Epithelial cell of proximal tubule (primary cell): ENCODE data around the gene CNTNAP1. TPM values are rescaled to one million over a fixed set of nuclear protein-coding genes. Genes with fewer than 3 reads are reported as not detected.

Source experiments
- DNase-seq: peaks from one replicate; pipeline ENCODE4 v3.0.0-alpha.2; 2011; ENCODE audit warnings: low read depth
- H3K4me3 ChIP-seq: 2 replicates; pipeline ENCODE4 v1.5.1; 2011; ENCODE audit warnings: low read depth, mild to moderate bottlenecking, low read length
- CTCF ChIP-seq: conservative IDR thresholded peaks from 2 replicates; pipeline ENCODE4 v1.5.1; 2012; ENCODE audit warnings: low read depth, mild to moderate bottlenecking, low read length
- total RNA-seq: library from RNA; depleted of rRNA; stranded (reverse); fragments of >200 nt; gene quantifications from 2 replicates; pipeline ENCODE4 v1.2.3, GENCODE V29; 2015

Gene CNTNAP1
- total RNA-seq, 1 donor from 2014 or later = 11.8 TPM

DNA sequence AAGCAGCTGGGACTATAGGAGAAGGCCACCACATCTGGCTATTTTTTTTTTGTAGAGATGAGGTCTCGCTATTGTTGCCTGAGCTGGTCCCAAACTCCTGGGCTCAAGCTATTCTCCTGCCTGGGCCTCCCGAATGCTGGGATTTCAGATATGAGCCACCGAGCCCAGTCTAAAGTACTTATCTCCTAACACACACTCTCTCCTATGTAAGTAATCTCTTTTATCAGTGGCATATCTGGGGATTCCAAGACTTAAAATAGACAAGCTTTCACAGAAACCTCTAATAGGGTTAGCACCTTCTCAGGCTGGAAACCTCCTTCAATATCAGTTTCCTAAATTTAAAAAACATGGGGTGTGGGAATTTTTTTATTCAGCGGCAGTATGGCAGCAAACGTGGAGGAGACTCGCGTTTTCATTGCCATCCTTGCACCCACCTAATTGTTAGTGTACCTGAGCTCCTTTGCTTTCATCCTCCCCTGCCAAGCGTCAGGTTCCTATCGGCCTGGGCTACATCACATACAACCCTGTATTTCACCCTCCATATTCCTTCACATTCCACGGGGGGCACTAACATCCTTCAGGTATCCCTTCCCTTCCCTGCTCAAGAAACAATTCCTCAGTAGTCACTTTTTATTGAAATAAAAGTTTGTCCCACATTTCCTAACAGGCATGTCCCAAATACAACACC lies 61.4 kb downstream of the CNTNAP1 start:
- peak; percentile 25 for TF ChIP-seq CTCF
- no peak for DNase-seq

GRCh38 chr17:42744283-42744805 lies 62.0 kb downstream of the CNTNAP1 start:
- no peak for DNase-seq
- TF ChIP-seq CTCF = peak; percentile 2
- peak overlapping the region; percentile 71 for H3K4me3 ChIP-seq

More for the DNA sequence above, 61.4 kb downstream of the CNTNAP1 start:
- peak overlapping the region; percentile 71 for H3K4me3 ChIP-seq

GRCh38 chr17:42744806-42745617 lies 62.7 kb downstream of the CNTNAP1 start, which contains the start of gene EZH1:
Gene EZH1 (minus strand): TSS chr17:42745040. CDS start chr17:42728941, 16,099 bp downstream.
- DNase-seq = no peak
- no peak for TF ChIP-seq CTCF
- peak within 1 kb of the TSS; percentile 71 for H3K4me3 ChIP-seq

DNA sequence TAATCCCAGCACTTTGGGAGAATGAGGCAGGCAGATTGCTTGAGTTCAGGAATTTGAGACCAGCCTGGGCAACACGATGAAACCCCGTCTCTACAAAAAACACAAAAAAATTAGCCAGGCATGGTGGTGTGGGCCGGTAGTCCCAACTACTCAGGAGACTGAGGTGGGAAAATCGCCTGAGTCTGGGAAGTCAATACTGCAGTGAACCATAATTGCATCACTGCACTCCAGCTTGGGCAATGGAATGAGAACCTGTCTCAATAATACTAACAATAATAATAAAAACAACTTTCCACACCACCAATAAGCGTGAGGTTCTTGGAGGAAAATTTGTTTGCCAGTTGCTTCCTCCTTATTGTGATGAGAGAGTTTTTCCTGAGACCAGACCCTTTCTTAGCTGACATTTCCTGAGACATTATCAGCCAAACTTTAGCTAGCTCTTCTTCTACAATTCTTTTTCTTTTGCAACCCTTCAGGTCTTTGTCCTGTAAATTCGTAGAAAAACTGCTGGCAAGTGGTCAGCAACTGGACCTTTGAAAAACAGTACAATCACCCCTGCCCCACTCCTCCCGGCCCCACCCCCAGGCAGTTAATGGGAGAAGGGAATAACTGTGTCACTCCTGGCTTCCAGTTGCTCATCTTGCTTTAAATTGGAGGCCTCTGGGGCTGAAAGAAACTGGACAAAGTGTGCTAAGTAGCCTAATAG lies 66.0 kb downstream of the CNTNAP1 start:
- DNase-seq = no peak
- no peak overlapping the region for H3K4me3 ChIP-seq
- no peak for TF ChIP-seq CTCF

DNA sequence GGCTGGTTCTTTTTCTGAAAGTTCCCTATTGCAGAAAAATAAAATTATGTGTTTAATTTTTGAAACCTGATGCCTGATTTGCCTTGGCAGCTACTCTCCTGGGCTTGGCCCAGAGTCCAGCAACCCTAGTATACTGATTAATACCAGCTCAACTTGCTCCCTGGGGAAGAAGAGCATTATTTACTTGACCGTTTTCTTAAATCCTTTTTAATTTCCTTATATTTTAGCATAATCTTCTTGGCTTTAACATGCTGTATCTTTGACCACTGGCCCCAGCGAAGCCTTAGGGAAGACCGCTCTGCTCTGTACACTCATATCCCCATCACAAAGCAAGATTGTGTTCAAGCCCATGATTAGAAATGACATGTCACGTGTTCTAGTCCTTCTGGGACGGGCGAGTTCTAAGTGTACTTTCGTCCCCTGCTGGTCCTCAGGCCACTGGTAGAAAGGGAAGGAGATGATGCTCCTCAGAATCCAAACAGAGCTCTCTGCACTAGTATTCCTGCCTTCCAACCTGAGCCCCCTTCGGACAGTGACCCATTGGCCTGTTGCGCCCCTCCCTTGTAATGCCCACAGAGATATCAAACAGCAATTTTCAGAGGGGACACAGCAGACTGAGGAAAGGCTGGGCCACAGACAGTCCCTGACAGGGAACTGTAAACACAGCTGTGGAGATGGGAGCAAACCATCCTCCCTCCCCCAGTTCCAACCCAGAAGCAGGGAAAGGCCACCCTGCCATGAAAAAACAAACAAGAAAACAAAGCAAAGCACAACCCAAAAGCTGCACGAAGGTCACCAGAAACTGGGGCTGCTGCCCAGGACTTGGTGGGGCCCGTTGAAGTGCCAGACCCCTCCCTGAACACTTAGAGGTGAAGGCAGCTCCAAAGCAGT lies 66.8 kb downstream of the CNTNAP1 start:
- no peak for DNase-seq
- TF ChIP-seq CTCF = no peak
- no peak overlapping the region for H3K4me3 ChIP-seq

Other genes with a start within 250 kb of the CNTNAP1 start
- gene ATP6V0A1, start 223.7 kb upstream of the CNTNAP1 start, total RNA-seq = 25.4 and 32.3 TPM in 2 replicates
- gene NAGLU, start 146.3 kb upstream of the CNTNAP1 start, total RNA-seq = 25.2 and 28.8 TPM in 2 replicates
- 0.75 and 0.94 TPM in 2 replicates for gene HSD17B1, start 129.6 kb upstream of the CNTNAP1 start, total RNA-seq
- 49.4 and 58.2 TPM in 2 replicates for gene COASY, start 120.4 kb upstream of the CNTNAP1 start, total RNA-seq
- 15.7 and 47.6 TPM in 2 replicates for gene MLX, start 115.4 kb upstream of the CNTNAP1 start, total RNA-seq
- gene PSMC3IP, start 104.8 kb upstream of the CNTNAP1 start, total RNA-seq = 23.8 and 25.9 TPM in 2 replicates
- 38.0 and 38.2 TPM in 2 replicates for gene RETREG3, start 73.2 kb upstream of the CNTNAP1 start, total RNA-seq
- 96.1 and 142 TPM in 2 replicates for gene TUBG1, start 72.8 kb upstream of the CNTNAP1 start, total RNA-seq
- gene TUBG2, start 23.2 kb upstream of the CNTNAP1 start, total RNA-seq = 8.2 and 14.2 TPM in 2 replicates
- 8.5 and 19.1 TPM in 2 replicates for gene PLEKHH3, start 5.5 kb upstream of the CNTNAP1 start, total RNA-seq
- 3.0 and 6.5 TPM in 2 replicates for gene CCR10, start 688 bp upstream of the CNTNAP1 start, total RNA-seq
- gene EZH1, start 62.5 kb downstream of the CNTNAP1 start, total RNA-seq = 6.9 and 14.4 TPM in 2 replicates
- gene RAMP2, start 78.7 kb downstream of the CNTNAP1 start, total RNA-seq = 1.0 and 4.3 TPM in 2 replicates
- 90.1 and 136 TPM in 2 replicates for gene VPS25, start 90.9 kb downstream of the CNTNAP1 start, total RNA-seq
- 2.3 and 11.3 TPM in 2 replicates for gene WNK4, start 98.1 kb downstream of the CNTNAP1 start, total RNA-seq
- 85.6 and 95.0 TPM in 2 replicates for gene COA3, start 116.2 kb downstream of the CNTNAP1 start, total RNA-seq
- not detected in 2 replicates for gene CNTD1, start 116.3 kb downstream of the CNTNAP1 start, total RNA-seq
- gene BECN1, start 141.8 kb downstream of the CNTNAP1 start, total RNA-seq = 52.2 and 68.4 TPM in 2 replicates
- gene PSME3, start 150.9 kb downstream of the CNTNAP1 start, total RNA-seq = 126 and 190 TPM in 2 replicates
- gene AOC2, start 162.0 kb downstream of the CNTNAP1 start, total RNA-seq = 0.22 TPM in 1 of 2 replicates, not detected in the other
- not detected in 2 replicates for gene AOC3, start 168.7 kb downstream of the CNTNAP1 start, total RNA-seq
- gene G6PC1, start 218.3 kb downstream of the CNTNAP1 start, total RNA-seq = not detected in 2 replicates